ENCODE data around the gene UNC5B. TPM values are rescaled to one million over a fixed set of nuclear protein-coding genes. Genes with fewer than 3 reads are reported as not detected.

The UNC5B gene
- total RNA-seq, 1 experiment from 2014 or later = 0.25 TPM

DNA sequence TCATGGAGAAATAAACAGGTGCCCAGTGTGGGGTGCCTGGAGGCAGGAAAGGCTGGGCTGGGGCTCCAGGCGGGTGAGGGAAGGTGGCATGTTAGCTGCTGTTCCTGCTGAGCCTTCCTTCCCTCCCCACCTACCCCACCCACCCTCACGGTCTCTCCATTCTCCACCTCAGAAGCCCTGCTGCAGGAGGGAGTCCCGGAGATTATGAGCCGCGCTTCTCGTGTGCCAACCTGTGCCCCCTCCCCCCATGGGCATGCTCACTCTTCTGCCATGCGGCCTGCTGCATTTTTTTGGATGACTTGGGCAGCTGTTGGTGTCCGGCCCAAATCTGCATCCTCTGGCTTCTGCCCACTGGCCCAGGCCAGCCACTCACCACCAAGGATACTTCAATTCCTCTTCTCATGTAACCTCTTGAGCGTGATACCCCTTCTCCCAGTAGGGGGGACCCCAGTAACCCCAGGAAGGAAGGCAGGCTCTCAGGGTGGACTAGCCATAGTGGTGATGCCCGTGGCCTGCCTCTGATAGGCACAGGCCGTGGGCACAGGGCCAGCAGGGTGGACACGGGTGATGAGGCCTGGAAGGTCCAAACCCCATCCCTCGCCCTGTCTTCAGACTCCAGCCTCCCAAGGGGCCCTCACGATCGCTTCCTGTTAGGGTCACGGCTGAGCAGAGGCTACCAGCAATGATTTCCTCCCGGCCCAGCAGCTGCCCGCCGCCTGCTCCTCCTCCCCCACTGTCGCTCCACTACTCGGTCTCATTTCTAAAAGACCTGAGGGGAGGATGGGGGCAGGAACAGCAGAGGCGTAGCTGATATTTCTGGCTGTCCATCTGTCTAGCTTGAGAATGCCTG, 27.8 kb downstream of the UNC5B start:
- DNase-seq (ENCODE audit: low read depth) = no peak

GRCh38 chr10:71241114-71241829, 28.9 kb downstream of the UNC5B start:
- peak; percentile 48 for DNase-seq (ENCODE audit: low read depth)

DNA sequence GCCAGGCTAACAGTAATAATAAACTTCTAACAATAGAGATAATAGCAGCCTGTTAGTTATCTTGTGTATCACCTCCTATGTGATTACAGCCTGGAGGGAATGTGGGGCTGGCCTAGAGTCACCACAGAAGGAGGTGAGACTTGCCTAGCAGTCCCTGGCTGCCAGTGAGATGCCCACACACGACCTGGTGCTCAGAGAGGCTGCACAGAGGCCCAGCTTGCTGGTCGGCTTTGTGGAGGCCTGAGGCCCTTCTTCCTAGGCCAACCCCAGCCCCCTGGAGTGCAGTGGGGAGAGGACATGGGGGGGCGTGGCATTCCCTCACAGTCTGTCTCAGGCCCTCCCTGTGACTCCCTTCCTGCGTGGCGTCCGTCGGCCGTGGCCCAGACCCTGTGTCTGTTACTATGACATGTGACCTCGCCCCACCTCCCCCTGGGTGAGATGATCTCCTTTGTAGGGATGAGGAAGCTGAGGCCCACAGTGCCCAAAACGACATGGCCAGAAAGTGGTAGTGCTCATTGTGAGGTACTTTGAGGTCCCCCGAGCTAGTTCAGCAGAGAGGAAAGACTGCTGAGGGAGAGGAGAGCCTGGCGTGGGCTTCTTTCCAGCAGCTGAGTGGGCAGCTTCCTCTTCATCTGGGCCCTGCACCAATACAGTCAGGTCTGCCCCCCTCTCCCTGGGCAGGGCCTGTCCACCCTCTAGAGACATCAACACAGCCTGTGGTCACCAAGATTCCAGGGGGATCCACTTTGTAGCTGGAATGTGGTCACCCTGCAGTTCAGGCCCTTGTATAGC, 29.7 kb downstream of the UNC5B start:
- DNase-seq (ENCODE audit: low read depth) = no peak

DNA sequence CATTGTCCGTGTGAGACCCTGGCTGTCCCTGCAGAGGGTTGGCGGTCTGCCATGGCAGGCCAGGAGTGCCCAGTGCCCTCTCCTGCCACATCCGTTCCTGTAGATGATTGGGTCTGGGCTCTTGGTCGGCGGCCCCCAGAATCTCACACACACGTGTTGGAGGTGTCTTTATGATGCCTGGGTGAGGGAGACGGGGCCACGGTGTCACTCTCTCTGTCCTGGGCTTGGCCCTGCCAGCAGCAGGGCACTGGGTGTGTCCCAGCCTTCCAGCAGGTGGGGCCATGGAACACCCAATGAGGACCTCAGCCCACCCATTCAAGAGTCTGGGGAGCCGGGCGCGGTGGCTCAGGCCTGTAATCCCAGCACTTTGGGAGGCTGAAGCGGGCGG, 30.2 kb downstream of the UNC5B start:
- no peak for DNase-seq (ENCODE audit: low read depth)

- no peak for DNase-seq (ENCODE audit: low read depth)
Measured at GRCh38 chr10:71243756-71244395, 31.5 kb downstream of the UNC5B start.

DNA sequence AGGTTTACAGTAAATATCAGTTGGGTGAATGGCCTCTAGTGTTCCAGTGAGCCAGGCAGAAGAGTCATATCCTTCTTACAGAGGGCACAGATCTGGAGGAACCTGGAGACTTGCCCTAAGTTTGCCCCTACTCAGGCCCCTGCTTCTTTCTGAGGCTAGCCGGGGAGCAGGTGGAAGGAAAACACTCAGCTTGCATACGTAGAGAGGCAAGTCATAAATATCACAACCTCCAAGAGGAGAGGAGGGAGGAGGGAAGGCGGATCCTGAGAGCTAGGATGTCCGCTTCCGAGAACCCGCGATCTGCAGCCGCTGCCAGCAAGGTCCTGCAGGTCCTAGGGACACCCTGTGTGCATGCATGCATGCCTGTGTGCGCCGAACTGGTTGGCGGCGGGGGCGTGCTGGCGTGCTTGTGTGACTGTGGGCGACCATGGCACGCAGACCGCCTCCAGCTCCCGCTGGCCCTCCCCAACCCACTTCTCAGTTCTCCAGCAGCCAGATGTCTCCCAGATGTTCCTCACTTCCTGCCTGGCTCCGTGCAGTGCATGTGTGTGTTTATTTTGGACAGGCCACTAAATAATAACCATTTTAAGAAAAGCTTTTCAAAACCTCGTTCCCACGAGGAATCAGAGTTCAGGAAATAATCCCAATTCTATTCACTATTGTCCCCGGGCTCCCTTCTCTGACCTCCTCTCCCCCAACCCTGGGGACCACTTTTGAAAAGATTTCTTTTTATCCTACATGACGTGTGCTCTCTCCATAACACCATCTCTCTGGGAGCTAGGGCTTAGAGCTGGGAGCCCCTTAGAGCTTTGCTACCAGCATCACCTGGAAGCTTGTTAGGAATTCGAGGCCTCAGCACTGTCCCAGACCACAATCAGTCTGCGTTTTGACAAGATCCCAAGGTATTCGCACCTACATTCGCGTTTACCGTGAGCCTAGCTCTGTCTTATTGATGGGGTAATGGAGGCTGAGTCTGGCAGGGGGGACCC, 32.4 kb downstream of the UNC5B start:
- DNase-seq (ENCODE audit: low read depth) = no peak

DNA sequence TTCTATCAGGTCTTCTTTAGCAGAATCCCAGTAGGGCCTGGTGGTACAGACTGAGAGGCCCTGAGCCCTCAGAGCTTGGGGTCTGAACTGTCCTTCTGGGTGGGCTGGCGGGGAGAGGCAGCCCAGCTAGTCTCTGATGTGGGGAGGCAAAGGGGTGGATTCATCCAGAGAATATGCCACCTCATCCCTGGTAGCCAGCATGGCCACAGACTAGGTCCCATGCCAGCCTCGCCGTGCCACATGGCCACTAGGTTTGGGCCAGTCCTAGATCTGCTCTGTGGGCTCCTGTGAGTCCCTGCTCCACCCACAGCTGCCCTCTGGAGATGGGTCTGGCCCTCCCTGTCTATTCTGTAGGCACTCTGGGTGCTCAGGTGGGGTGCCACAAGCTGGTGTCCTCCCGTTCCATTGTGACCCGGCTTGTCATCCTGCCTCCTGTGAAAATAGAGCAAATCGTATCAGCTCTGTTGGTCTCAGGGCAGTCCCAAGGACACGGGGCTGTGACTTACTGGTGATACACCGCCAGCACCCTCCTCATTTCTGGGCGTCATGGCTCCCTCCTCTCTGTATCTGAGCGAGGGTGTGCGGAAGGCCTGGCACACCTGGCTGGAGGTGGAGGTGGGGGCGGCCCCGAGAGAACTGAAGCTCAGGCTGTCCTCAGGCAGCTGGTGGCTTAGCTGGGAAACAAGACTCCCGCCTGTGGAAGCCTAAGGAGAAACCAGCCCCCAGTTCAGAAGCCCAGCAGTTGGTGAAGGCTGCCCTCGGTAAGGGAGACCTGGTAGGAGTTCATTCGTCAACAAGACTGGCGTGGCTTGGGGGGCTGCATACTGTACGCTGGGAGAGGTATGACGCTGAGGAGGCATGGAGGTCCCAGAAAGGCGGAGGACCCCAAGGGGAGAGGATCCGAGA, 33.3 kb downstream of the UNC5B start:
- no peak for DNase-seq (ENCODE audit: low read depth)

GRCh38 chr10:71246591-71247413, 34.4 kb downstream of the UNC5B start:
- DNase-seq (ENCODE audit: low read depth) = no peak

DNA sequence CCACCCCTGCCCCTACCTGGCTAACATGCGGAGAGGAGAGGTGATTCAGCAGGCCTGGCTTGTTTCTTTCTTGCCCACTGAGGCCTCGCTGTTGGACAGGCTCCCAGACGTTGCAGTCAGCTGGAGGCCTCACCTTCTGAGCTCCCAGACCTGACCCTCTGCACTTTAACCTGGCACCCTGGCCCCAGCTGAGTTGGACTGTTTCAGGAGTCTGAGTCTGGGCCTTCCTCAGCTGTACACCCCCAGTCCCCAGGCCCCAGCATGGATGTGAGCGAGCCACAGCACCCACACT, 35.0 kb downstream of the UNC5B start:
- DNase-seq (ENCODE audit: low read depth) = no peak

DNA sequence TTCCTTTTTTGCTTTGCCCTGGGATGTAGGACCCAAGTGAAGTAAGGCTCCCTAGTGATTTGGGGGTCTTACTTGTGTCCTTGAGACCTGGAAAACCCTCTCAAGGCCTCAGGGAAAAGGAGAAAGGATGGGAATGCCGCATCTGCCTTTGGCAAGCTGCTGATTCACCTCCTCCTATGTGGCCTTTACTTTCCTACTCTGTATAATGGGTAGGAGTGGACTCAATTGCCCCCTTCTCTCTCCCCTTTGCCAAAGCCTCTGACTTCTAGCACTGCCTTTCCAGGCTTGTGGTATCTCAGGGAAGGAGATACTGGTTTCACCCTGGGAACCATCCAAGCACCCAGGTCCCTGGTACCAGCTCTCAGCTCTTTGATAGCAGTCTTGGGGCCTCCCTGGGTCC, 35.4 kb downstream of the UNC5B start:
- DNase-seq (ENCODE audit: low read depth) = no peak

GRCh38 chr10:71248210-71248609, 35.8 kb downstream of the UNC5B start:
- DNase-seq (ENCODE audit: low read depth) = no peak

DNA sequence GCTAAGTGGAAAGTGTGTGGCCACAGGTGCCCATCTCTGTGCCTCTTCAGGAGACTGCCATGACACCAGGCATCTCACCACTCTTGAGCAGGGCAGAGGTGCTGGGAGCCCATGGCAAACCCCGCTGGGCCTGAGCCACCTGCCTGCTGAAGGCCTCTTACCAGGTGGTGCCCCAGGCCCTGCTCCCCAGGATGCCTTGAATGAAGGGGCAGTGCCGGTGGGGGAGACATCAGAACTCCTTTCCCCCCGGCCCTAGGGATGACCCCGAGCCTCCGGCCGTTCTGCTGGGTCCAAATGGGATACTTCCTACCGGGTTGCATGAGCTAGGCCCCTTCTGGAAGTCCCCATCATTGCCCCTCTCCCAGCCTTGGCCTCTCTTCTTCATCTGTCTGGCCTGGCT, 37.6 kb downstream of the UNC5B start:
- DNase-seq (ENCODE audit: low read depth) = no peak

GRCh38 chr10:71250405-71250804, 38.0 kb downstream of the UNC5B start:
- no peak for DNase-seq (ENCODE audit: low read depth)

GRCh38 chr10:71250842-71251241, 38.5 kb downstream of the UNC5B start:
- no peak for DNase-seq (ENCODE audit: low read depth)

DNA sequence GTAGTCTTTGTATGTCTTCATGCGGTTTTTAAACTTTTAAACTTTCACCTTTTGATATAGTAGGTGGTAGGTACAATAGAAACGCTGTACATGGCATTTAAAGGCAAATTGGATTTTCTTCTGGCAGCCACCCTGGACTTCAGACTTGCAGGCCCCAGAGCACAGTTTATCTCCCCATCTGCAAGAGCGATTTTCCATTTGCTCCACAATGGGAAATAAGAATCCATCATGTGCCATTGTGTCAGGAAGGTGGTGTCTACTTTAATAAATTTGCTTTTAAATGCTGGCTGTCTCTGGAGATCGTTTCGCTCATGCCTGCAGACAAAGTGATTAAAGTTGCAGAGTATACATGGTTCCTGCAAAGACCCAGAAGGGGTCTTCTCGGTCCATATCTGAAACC, 38.9 kb downstream of the UNC5B start:
- DNase-seq (ENCODE audit: low read depth) = no peak

DNA sequence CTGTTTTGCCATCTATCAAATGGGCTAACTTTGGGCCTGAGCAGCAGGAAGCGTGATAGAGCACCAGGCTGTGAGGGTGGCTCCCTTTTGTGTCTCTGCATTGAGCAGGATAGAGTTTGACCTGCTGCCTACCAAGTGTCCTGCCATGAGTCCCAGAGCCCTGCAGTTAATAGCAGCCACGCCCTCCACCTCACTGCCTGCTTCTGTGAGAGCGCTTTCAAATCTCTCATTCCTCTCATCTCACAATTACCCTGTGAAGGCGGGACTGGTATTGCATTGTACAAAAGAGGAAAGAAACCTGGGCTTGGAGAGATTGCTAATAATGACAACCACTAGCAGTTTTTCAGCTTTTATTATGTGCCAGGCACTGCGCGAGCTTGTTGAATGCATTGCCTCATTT, 39.9 kb downstream of the UNC5B start:
- no peak for DNase-seq (ENCODE audit: low read depth)

DNA sequence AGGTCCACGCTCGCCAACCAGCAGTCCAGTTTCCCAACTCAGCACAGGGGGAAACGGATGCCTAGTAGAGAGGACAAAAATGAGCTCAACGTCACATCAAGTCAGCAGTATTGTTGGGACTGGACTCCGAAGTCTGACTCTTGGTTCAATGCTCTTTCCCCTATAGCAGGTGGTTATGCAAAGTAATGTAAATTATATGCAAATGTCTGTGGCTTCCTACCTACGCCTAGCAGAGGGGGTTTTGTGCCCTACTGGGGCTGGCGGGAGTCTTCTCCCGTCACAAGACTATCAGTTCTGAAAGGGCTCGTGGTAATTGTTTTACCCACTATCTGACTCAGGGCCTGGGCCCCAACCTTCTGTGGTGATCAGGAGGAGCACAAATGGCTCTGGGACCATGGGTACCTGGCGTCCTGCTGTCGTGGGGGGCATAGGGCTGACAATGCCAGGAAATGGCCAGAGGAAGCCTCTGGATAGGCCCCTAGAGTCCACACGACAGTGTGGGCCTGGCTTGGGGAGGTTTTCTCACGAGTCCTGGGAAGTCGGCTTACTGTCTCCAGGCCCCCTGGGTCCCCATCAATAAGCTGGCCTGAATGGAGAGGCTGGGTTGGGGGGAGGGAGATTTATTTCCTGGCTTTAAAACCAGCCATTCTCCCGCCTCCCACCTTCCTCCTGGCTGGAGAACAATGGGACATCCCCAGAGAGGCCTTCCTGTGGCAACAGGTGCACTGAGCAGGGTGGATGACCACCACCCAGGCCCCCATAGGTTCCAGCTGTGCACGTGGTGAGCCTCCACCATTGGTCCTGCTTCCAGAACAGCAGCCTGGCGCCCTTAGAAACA, 41.8 kb downstream of the UNC5B start:
- no peak for DNase-seq (ENCODE audit: low read depth)
